GM23338 (cell line): Measurements from ENCODE around the gene SSH3. TPM values are rescaled to one million over a fixed set of nuclear protein-coding genes. Genes with fewer than 3 reads are reported as not detected.

Experiments
- ATAC-seq: fragments of 200-7000 bp; cut with Tn5 transposase; 3 replicates; pipeline ENCODE4 v1.9.1; 2020
- DNase-seq: peaks from one replicate; pipeline ENCODE4 v3.0.0-alpha.2; 2015; ENCODE audit warnings: low spot score
- H2AFZ ChIP-seq: fragments of 200-600 bp; sonication (generic); 2 replicates; pipeline ENCODE4 v1.8.0; 2016; ENCODE audit warnings: antibody characterized with exemption, mild to moderate bottlenecking, moderate library complexity
- H3F3A ChIP-seq: fragments of 200-600 bp; sonication (generic); replicated peaks from 2 replicates; pipeline ENCODE4 v1.8.0; 2017; ENCODE audit warnings: antibody characterized with exemption, mixed run types, low read depth
- H3K27ac ChIP-seq: fragments of 200-600 bp; sonication (generic); 2 replicates; pipeline ENCODE4 v1.6.1; 2016; ENCODE audit warnings: low read depth
- H3K27me3 ChIP-seq: fragments of 200-600 bp; sonication (generic); 2 replicates; pipeline ENCODE4 v1.8.0; 2016; ENCODE audit warnings: mild to moderate bottlenecking, mixed run types, moderate library complexity; ENCODE audit not compliant: insufficient read depth
- H3K36me3 ChIP-seq: fragments of 200-600 bp; sonication (generic); 2 replicates; pipeline ENCODE4 v1.8.0; 2016; ENCODE audit warnings: mild to moderate bottlenecking; ENCODE audit not compliant: insufficient read depth
- H3K4me1 ChIP-seq: fragments of 200-600 bp; sonication (generic); 2 replicates; pipeline ENCODE4 v1.8.0; 2016; ENCODE audit warnings: mild to moderate bottlenecking, moderate library complexity; ENCODE audit not compliant: insufficient read depth
- H3K4me2 ChIP-seq: fragments of 200-600 bp; sonication (generic); 2 replicates; pipeline ENCODE4 v1.7.1; 2017; ENCODE audit warnings: mixed run types
- H3K4me3 ChIP-seq: fragments of 200-600 bp; sonication (generic); 2 replicates; pipeline ENCODE4 v1.6.1; 2016; ENCODE audit warnings: mixed run types
- H3K79me2 ChIP-seq: fragments of 200-600 bp; sonication (generic); replicated peaks from 2 replicates; pipeline ENCODE4 v1.8.0; 2017; ENCODE audit warnings: mild to moderate bottlenecking; ENCODE audit not compliant: insufficient read depth
- H3K9me2 ChIP-seq: fragments of 200-600 bp; sonication (generic); 2 replicates; pipeline ENCODE4 v1.8.0; 2017; ENCODE audit not compliant: insufficient read depth
- H4K20me1 ChIP-seq: fragments of 200-600 bp; sonication (generic); replicated peaks from 2 replicates; pipeline ENCODE4 v1.8.0; 2017; ENCODE audit warnings: mild to moderate bottlenecking; ENCODE audit not compliant: insufficient read depth
- H3K27ac Mint-ChIP-seq: 2 replicates; pipeline ENCODE4 v1.8.0; 2020; ENCODE audit warnings: inconsistent platforms, mild to moderate bottlenecking, moderate library complexity, mixed read lengths
- H3K27me3 Mint-ChIP-seq: 3 replicates; pipeline ENCODE4 v1.8.0; 2022; ENCODE audit warnings: low read depth, mild to moderate bottlenecking, moderate library complexity, mixed read lengths, inconsistent platforms; ENCODE audit not compliant: insufficient read depth, poor library complexity
- H3K36me3 Mint-ChIP-seq: 3 replicates; pipeline ENCODE4 v1.8.0; 2021; ENCODE audit warnings: low read depth, mild to moderate bottlenecking, inconsistent platforms, moderate library complexity, mixed read lengths
- H3K4me1 Mint-ChIP-seq: 3 replicates; pipeline ENCODE4 v1.8.0; 2020; ENCODE audit warnings: mild to moderate bottlenecking, inconsistent platforms, mixed read lengths
- H3K4me3 Mint-ChIP-seq: 3 replicates; pipeline ENCODE4 v1.8.0; 2021; ENCODE audit warnings: moderate library complexity, mild to moderate bottlenecking, inconsistent platforms, mixed read lengths
- H3K9me3 Mint-ChIP-seq: 3 replicates; pipeline ENCODE4 v1.8.0; 2020; ENCODE audit warnings: moderate library complexity, mild to moderate bottlenecking, inconsistent platforms, mixed read lengths
- CREB1 ChIP-seq: fragments of 250-450 bp; sonication (Bioruptor Pico); IDR thresholded peaks from 2 replicates; pipeline ENCODE4 v1.5.0; 2020; ENCODE audit warnings: low read depth, mild to moderate bottlenecking, moderate library complexity
- EZH2 ChIP-seq: fragments of 200-600 bp; sonication (generic); IDR thresholded peaks from one replicate; pipeline ENCODE4 v1.8.0; 2017; ENCODE audit warnings: antibody characterized with exemption, mild to moderate bottlenecking, low read depth; ENCODE audit not compliant: unreplicated experiment
- JUNB ChIP-seq: IDR thresholded peaks from one replicate; pipeline ENCODE4 v1.6.1; 2016; ENCODE audit warnings: antibody characterized with exemption; ENCODE audit not compliant: unreplicated experiment
- POLR2AphosphoS5 ChIP-seq: IDR thresholded peaks from 2 replicates; pipeline ENCODE4 v1.6.1; 2016; ENCODE audit warnings: antibody characterized with exemption, low read depth
- STAT1 ChIP-seq: IDR thresholded peaks from one replicate; pipeline ENCODE4 v1.6.1; 2016; ENCODE audit warnings: antibody characterized with exemption; ENCODE audit not compliant: unreplicated experiment
- ZNF114 ChIP-seq: fragments of 250-450 bp; sonication (Bioruptor Pico); IDR thresholded peaks from 2 replicates; pipeline ENCODE4 v1.5.0; 2020; ENCODE audit warnings: mild to moderate bottlenecking, moderate library complexity
- polyA plus RNA-seq: library from polyadenylated mRNA; unstranded; fragments of >200 nt; fragmentation: Nextera tagmentation; extraction: Ambion mirVana; gene quantifications from 2 replicates; pipeline ENCODE4 v1.2.1, GENCODE V29; 2016
- total RNA-seq: library from RNA; depleted of rRNA; stranded (reverse); fragments of >200 nt; shearing (Covaris generic); gene quantifications from 2 replicates; pipeline ENCODE4 v1.2.3, GENCODE V29; 2014
- TF ChIP-seq, protein P1 (sequence below), 2 experiments: fragments of 200-600 bp in 1 of 2; sonication (generic) in 1 of 2; conservative IDR thresholded peaks; 2 replicates each; pipeline versions ENCODE4 v1.5.1 to v1.6.1; 2016 to 2017; ENCODE audit warnings: antibody characterized with exemption in 2 of 2, low read depth in 2 of 2, mild to moderate bottlenecking in 2 of 2, moderate library complexity in 1 of 2
- TF ChIP-seq, protein P2 (sequence below): fragments of 250-450 bp; sonication (Bioruptor Pico); IDR thresholded peaks from 2 replicates; pipeline ENCODE4 v1.5.0; 2020; ENCODE audit warnings: mild to moderate bottlenecking, moderate library complexity
- TF ChIP-seq, protein P3 (sequence below): IDR thresholded peaks from one replicate; pipeline ENCODE4 v1.6.1; 2018; ENCODE audit warnings: antibody characterized with exemption; ENCODE audit not compliant: unreplicated experiment
- TF ChIP-seq, protein P4 (sequence below): IDR thresholded peaks from 2 replicates; pipeline ENCODE4 v1.6.1; 2016; ENCODE audit warnings: antibody characterized with exemption

Gene SSH3
- total and polyA plus RNA-seq, 2 experiments from 2014 or later, result 17.8 to 40.0 TPM

DNA sequence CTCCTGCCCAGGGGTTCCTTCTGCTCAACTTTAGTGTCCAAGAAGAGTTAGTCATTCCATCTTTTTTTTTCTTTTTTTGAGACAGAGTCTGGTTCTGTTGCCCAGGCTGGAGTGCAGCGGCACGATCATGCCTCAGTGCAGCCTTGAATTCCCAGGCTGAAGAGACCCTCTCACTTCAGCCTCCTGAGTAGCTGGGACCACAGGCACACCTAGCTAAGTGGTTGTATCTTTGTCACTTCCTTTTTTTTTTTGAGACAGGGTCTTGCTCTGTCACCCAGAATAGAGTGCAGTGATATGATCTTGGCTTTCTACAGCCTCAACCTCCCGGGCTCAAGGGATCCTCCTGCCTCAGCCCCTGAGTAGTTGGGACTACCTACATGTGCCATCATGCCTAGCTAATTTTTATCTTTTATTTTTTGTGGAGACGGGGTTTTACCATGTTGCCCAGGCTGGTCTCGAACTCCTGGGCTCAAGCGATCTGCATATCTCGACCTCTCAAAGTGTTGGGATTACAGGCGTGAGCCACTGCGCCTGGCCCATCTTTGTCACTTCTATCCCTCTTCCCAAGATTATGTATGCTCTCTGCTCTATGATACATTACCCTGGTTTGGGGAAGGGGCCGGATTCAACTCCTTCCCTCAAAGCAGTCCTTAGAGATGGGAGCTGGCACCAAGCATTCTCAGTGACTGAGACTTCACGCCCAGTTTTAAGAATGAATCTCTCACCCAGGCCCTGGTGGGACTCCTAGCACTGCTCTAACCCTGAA is 10.0 kb downstream of the SSH3 start:
- no peaks in the 10 kb centered on the region for H3K36me3 Mint-ChIP-seq
- no peaks in the 10 kb centered on the region for H3K79me2 ChIP-seq
- H3K27me3 ChIP-seq, result peaks cover 14% of the 10 kb centered on the region
- DNase-seq (no peak), ATAC-seq (no peak)
- H3K4me2 ChIP-seq, result no peak overlapping the region
- no peak overlapping the region for H2AFZ ChIP-seq
- no peak overlapping the region for H3K27ac Mint-ChIP-seq
- H3K9me3 Mint-ChIP-seq, result no peaks in the 10 kb centered on the region
- H3K36me3 ChIP-seq, result no peaks in the 10 kb centered on the region
- no peaks in the 10 kb centered on the region for H3K9me2 ChIP-seq
- no peaks in the 10 kb centered on the region for H4K20me1 ChIP-seq
- no peak overlapping the region for H3K27ac ChIP-seq
- no peak overlapping the region for H3K4me3 ChIP-seq
- no peak for TF ChIP-seq ZNF114 (CRISPR knock-in tag)
- TF ChIP-seq, protein P1, sequence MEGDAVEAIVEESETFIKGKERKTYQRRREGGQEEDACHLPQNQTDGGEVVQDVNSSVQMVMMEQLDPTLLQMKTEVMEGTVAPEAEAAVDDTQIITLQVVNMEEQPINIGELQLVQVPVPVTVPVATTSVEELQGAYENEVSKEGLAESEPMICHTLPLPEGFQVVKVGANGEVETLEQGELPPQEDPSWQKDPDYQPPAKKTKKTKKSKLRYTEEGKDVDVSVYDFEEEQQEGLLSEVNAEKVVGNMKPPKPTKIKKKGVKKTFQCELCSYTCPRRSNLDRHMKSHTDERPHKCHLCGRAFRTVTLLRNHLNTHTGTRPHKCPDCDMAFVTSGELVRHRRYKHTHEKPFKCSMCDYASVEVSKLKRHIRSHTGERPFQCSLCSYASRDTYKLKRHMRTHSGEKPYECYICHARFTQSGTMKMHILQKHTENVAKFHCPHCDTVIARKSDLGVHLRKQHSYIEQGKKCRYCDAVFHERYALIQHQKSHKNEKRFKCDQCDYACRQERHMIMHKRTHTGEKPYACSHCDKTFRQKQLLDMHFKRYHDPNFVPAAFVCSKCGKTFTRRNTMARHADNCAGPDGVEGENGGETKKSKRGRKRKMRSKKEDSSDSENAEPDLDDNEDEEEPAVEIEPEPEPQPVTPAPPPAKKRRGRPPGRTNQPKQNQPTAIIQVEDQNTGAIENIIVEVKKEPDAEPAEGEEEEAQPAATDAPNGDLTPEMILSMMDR (conservative IDR thresholded peaks at IDR 0.05; ENCODE audit: low read depth in 2 of 2), result no peak
- no peak for TF ChIP-seq EZH2
- TF ChIP-seq, protein P2, sequence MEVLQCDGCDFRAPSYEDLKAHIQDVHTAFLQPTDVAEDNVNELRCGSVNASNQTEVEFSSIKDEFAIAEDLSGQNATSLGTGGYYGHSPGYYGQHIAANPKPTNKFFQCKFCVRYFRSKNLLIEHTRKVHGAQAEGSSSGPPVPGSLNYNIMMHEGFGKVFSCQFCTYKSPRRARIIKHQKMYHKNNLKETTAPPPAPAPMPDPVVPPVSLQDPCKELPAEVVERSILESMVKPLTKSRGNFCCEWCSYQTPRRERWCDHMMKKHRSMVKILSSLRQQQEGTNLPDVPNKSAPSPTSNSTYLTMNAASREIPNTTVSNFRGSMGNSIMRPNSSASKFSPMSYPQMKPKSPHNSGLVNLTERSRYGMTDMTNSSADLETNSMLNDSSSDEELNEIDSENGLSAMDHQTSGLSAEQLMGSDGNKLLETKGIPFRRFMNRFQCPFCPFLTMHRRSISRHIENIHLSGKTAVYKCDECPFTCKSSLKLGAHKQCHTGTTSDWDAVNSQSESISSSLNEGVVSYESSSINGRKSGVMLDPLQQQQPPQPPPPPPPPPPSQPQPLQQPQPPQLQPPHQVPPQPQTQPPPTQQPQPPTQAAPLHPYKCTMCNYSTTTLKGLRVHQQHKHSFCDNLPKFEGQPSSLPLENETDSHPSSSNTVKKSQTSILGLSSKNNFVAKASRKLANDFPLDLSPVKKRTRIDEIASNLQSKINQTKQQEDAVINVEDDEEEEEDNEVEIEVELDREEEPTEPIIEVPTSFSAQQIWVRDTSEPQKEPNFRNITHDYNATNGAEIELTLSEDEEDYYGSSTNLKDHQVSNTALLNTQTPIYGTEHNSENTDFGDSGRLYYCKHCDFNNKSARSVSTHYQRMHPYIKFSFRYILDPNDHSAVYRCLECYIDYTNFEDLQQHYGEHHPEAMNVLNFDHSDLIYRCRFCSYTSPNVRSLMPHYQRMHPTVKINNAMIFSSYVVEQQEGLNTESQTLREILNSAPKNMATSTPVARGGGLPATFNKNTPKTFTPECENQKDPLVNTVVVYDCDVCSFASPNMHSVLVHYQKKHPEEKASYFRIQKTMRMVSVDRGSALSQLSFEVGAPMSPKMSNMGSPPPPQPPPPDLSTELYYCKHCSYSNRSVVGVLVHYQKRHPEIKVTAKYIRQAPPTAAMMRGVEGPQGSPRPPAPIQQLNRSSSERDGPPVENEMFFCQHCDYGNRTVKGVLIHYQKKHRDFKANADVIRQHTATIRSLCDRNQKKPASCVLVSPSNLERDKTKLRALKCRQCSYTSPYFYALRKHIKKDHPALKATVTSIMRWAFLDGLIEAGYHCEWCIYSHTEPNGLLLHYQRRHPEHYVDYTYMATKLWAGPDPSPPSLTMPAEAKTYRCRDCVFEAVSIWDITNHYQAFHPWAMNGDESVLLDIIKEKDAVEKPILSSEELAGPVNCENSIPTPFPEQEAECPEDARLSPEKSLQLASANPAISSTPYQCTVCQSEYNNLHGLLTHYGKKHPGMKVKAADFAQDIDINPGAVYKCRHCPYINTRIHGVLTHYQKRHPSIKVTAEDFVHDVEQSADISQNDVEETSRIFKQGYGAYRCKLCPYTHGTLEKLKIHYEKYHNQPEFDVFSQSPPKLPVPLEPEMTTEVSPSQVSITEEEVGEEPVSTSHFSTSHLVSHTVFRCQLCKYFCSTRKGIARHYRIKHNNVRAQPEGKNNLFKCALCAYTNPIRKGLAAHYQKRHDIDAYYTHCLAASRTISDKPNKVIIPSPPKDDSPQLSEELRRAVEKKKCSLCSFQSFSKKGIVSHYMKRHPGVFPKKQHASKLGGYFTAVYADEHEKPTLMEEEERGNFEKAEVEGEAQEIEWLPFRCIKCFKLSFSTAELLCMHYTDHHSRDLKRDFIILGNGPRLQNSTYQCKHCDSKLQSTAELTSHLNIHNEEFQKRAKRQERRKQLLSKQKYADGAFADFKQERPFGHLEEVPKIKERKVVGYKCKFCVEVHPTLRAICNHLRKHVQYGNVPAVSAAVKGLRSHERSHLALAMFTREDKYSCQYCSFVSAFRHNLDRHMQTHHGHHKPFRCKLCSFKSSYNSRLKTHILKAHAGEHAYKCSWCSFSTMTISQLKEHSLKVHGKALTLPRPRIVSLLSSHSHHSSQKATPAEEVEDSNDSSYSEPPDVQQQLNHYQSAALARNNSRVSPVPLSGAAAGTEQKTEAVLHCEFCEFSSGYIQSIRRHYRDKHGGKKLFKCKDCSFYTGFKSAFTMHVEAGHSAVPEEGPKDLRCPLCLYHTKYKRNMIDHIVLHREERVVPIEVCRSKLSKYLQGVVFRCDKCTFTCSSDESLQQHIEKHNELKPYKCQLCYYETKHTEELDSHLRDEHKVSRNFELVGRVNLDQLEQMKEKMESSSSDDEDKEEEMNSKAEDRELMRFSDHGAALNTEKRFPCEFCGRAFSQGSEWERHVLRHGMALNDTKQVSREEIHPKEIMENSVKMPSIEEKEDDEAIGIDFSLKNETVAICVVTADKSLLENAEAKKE, result no peak
- TF ChIP-seq JUNB, result no peak
- TF ChIP-seq, protein P3, sequence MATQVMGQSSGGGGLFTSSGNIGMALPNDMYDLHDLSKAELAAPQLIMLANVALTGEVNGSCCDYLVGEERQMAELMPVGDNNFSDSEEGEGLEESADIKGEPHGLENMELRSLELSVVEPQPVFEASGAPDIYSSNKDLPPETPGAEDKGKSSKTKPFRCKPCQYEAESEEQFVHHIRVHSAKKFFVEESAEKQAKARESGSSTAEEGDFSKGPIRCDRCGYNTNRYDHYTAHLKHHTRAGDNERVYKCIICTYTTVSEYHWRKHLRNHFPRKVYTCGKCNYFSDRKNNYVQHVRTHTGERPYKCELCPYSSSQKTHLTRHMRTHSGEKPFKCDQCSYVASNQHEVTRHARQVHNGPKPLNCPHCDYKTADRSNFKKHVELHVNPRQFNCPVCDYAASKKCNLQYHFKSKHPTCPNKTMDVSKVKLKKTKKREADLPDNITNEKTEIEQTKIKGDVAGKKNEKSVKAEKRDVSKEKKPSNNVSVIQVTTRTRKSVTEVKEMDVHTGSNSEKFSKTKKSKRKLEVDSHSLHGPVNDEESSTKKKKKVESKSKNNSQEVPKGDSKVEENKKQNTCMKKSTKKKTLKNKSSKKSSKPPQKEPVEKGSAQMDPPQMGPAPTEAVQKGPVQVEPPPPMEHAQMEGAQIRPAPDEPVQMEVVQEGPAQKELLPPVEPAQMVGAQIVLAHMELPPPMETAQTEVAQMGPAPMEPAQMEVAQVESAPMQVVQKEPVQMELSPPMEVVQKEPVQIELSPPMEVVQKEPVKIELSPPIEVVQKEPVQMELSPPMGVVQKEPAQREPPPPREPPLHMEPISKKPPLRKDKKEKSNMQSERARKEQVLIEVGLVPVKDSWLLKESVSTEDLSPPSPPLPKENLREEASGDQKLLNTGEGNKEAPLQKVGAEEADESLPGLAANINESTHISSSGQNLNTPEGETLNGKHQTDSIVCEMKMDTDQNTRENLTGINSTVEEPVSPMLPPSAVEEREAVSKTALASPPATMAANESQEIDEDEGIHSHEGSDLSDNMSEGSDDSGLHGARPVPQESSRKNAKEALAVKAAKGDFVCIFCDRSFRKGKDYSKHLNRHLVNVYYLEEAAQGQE, result no peak
- TF ChIP-seq STAT1, result no peak
- TF ChIP-seq, protein P4, sequence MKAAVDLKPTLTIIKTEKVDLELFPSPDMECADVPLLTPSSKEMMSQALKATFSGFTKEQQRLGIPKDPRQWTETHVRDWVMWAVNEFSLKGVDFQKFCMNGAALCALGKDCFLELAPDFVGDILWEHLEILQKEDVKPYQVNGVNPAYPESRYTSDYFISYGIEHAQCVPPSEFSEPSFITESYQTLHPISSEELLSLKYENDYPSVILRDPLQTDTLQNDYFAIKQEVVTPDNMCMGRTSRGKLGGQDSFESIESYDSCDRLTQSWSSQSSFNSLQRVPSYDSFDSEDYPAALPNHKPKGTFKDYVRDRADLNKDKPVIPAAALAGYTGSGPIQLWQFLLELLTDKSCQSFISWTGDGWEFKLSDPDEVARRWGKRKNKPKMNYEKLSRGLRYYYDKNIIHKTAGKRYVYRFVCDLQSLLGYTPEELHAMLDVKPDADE, result no peak
- TF ChIP-seq CREB1 (CRISPR knock-in tag), result no peak
- no peak for TF ChIP-seq POLR2AphosphoS5
- peaks cover 3% of the 10 kb centered on the region; the same call in 1 of the 2 replicates for H3F3A ChIP-seq
- peaks cover 5% of the 10 kb centered on the region for H3K4me1 ChIP-seq
- peaks cover 12% of the 10 kb centered on the region for H3K27me3 Mint-ChIP-seq
- H3K4me3 Mint-ChIP-seq, result no peak overlapping the region
- peaks cover 2% of the 10 kb centered on the region; the same call in 1 of the 3 replicates for H3K4me1 Mint-ChIP-seq
